NCI-H345 treated with DMSO at 0.1 percent for 48 hours (cell line): ENCODE measurements around the gene SLC22A1.
"Not testable (repeated sequence)": the region's sequence is repeated elsewhere in the genome, so short reads cannot be mapped to it uniquely, and the experiment has no call there.

ENCODE experiments used
- DNase-seq: peaks from one replicate; lab custom pipeline; 2025; ENCODE audit not compliant: unreplicated experiment; lab: John Stamatoyannopoulos, UW

Gene SLC22A1

DNA sequence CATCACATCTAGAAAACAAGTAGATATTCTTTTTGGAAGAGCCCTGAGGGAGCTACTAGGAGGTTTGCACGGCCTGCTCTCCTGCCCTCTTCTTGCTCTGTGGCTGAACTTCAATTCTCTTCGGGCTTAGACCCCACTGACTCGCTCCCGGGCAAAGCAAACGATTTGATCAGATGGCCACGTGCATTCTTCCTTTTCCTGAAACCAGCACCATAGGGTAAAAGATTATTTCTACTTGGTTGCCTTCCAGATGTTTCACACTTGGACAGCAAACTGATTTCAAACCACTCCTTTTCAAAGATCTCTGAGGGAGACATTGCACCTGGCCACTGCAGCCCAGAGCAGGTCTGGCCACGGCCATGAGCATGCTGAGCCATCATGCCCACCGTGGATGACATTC lies at the start of gene SLC22A1:
Gene SLC22A1 (plus strand): TSS at position 258 of the 400 bp plus-strand sequence. CDS start 121 bp downstream, at position 379.
- no peak for DNase-seq

GRCh38 chr6:160073272-160073671 lies 48.3 kb upstream of the SLC22A1 start:
- DNase-seq, result no peak

DNA sequence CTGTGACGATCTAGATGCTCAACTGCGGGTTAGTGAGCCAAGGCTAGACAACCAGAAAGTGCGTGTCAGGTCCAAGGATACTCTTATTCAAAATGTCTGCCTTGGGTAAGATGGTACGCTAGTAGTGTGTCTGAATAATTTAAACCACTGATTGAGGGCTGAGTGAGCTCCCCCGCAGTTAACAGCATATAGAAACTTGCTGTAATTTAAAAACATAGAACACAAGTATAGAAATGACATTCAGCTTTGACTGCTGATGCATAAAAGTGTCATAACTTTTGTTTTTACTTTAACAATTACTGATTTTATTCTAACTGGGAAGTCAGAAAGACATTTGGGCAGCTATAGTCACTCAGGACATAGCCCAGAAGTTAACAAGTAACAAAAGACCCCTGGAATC lies 45.6 kb upstream of the SLC22A1 start:
- DNase-seq, result no peak

DNA sequence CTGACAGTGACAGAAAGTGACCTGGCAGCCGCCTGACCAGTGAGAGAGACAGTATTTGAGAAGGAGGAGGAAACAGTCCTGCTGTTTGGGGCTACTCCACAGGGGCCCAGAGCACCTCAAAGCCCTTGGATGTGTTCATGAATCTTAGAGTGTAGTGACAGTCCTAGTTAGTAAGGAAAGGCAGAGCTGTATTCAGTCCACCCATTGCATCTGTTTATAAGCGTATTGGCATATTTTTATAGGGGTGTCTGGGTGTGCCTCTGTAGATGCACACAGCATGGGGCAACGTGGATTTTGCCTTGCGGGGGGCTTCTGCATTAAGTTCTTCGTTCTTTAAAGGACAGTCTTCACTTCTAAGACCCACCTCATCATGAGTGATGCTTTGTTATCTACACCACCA lies 44.6 kb upstream of the SLC22A1 start:
- DNase-seq, result no peak

- DNase-seq, result no peak
Observed at GRCh38 chr6:160077526-160077925, 44.1 kb upstream of the SLC22A1 start.

DNA sequence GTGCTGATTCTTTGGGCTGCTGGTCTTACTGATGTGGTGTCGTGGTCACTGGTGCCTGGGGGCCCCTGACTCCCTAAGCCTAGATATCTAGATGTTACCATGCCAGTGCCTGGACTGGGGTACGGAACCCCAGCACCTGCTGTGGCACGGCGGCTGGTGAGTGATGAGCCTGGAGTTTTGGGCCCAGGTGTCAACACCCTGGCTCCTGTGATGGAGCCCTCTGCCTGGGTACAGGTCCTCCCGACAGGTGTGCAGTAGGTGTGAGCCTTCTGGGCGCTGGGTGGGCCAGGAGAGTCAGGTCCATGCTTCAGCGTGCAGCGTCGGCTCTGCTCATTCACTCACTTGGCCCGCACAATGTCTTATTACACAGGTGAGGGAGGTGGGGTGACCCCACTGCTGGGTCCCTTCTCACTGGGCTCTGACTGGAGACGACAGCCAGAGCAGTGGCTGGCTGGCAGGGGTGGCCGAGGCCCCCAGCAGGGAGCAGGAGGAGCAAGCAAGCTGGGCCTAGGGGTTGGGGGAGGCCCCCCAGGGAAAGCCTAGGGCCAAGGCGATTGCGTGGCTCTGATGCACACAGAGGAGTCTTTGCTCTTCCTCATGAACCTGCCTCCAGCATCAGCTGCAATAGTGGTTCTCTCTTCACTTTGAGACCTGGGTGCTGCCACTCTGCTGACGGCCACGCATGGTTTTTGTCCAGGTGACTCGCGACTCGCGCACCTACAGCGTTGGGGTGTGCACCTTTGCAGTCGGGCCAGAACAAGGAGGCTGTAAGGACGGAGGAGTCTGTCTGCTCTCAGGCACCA lies 42.5 kb upstream of the SLC22A1 start:
- no peak for DNase-seq

DNA sequence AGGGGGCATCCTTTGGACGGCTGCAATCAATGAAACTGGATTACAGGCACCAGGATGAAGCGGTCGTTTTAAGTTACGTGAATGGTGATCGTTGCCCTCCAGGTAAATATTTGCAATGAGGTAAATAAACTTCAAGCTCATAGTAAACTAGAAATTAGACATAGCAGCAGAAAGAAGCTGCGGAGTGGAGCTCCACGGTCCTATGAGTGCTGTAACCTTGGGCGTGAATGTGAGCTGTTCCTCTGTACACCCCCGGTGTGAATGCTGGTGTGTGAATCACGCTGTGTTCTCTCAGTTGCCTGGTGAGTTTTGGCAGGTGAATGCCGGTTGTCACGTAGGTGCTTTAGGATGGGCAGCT lies 42.0 kb upstream of the SLC22A1 start:
- DNase-seq, result no peak

- no peak for DNase-seq
Observed at GRCh38 chr6:160080097-160080496, 41.5 kb upstream of the SLC22A1 start.

DNA sequence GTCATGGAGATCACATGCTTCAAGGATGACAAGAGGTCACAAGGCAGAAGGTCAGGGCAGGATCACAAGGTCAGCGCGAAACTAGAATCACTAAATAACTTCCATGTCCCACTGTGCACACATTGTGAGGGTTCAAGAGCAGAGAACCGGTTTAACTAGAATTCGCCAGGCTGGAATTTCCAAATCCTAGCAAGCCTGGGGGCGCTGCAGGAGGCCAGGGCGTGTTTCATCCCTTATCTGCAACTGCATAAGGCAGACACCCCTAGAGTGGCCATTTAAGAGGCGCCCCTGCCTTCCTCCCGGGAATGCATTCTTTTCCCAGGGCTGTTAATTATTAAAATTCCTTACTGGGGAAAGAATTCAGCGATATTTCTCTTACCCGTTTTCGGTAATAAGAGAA lies 40.2 kb upstream of the SLC22A1 start:
- DNase-seq, result no peak

- DNase-seq, result no peak
Observed at GRCh38 chr6:160082627-160083026, 39.0 kb upstream of the SLC22A1 start.

DNA sequence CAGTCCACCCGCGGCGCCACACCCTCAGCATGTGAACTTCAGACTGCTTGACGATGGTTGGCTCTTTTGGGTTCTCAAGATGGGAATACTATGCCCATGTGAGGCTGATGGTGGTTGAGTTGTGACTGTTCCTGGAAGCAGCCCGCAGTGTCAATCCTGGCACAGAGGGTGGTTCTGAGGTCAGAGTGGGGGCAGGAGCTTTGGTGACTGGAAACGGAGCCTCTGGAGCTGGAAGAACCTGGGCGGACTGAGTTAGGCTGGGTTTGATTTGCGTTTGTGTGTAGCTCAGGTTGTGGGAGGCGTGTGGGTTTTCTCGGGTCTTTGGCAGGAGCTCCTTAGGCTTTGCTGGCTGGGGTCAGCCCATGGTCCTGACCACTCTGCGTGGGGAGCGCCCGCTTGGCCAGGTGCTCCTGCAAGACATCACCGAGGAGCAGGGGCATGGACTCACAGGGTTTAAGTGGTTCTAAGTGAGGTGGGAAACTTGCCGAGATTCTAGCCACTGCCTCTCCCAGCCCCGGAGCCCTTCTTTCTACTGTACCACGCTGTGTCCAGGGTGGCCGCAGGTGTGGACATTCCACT lies 37.3 kb upstream of the SLC22A1 start:
- DNase-seq, result no peak

GRCh38 chr6:160085226-160085625 lies 36.4 kb upstream of the SLC22A1 start:
- no peak for DNase-seq

DNA sequence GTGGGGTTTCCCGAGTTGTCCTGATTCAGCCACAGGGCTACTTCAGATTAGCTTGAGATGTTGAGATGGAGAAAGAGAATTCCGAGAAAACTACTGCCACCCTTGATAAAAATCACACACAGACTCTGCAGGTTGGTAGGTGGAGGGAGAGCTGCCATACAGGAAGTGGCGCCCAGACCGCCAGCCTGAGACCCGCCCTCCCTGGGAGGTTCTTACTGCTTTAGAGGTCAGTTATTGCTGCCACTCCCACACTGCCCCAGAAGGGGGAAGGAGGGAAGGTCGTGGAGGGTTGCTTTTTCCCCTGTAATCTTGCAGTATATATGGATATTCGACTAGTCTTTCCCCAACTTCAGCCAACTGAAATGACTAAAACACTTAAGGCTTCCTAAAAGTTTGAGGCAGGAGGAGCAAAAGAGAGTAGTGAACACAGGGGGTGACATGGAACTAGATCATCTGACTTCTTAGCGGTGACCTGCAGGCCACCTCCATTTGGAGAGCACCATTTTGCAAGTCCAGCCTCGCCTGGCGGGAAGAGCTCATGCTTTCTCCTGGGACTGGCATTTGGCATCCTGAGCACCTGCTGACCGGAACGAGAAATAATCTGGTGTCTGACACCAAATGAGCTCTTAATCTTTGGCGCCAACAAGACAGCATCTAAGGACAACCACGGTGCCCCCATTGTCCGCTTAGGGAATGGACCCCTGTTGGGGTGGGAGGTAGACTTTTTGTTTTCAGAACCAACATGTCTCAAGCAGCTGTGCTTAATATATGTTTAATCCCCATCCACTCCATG lies 35.7 kb upstream of the SLC22A1 start:
- no peak for DNase-seq

DNA sequence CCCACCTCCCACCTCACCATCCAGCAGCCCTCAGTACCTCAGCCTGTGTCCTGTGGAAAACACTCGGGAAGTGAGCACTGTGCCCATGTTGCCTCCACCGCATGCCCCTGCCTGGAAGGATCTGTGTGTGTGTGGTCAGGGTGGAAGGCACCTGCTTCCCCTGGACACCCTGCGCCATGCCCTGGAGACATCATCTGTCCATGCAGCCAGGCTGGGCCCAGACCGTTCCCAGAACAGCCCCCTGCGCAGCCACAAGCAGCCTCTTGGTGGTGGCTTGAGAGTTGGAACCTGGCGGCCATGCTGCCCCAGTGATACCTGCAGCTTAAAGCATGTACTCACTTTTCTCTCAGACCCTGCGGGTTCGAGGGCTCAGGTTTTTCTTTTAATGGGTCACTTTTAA lies 34.9 kb upstream of the SLC22A1 start:
- no peak for DNase-seq

DNA sequence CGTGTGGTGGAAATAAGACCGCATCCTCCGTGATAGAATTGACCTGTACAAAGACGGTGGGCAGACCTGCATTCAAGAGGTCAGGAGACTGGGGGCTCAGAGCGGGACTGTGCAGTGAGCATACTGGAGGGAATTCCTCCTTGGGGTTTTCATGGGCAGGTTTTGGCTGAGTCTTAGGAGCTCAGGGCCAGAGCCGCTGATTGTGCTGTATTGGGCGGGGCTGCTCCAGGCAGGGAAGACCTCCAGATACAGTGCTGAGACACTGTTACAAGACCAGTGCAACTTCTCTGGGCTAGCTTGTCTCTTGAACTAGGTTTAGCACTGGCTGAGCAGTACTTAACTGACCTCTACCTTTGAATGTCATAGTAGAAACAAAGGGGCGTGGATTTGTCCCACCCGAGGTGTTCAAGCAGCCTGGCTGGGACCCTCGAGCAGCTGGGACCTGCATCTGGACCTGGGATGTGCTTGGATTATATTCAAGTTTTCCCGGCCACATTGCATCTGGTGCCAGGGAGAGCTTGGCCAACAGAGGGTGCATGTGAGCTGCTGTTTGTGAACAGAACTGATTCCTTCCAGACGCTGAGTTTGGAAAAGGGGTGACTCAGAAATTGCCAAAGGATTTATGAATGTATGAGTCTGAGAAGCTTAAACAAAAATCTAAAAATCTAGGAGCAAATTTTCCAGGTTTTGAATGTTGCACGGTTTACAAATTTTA lies 33.4 kb upstream of the SLC22A1 start:
- DNase-seq, result no peak

GRCh38 chr6:160088784-160089533 lies 32.7 kb upstream of the SLC22A1 start:
- DNase-seq, result no peak

GRCh38 chr6:160089534-160089897 lies 32.1 kb upstream of the SLC22A1 start:
- no peak for DNase-seq

- not testable (repeated sequence) for DNase-seq
Observed at GRCh38 chr6:160090442-160091239, 31.0 kb upstream of the SLC22A1 start.

- not testable (repeated sequence) for DNase-seq
Observed at GRCh38 chr6:160092176-160092575, 29.4 kb upstream of the SLC22A1 start.

GRCh38 chr6:160092602-160093001 lies 29.0 kb upstream of the SLC22A1 start:
- no peak for DNase-seq
